SK-N-SH (cell line): Measurements from ENCODE around the gene KCNIP4. TPM values are rescaled to one million over a fixed set of nuclear protein-coding genes. Genes with fewer than 3 reads are reported as not detected.

Source experiments
- CTCF ChIA-PET: fragments of 300-600, 350-600 bp; formaldehyde crosslinking; extraction: SDS; loops from one replicate; lab custom pipeline; 2021; lab: Yijun Ruan, JAX
- POLR2A ChIA-PET: fragments of 350-600 bp; sonication (Branson Sonifier 250); formaldehyde crosslinking; extraction: SDS; loops from one replicate; lab custom pipeline; 2020; ENCODE audit warnings: antibody characterized with exemption, inconsistent platforms; lab: Yijun Ruan, JAX
- DNase-seq: peaks from one replicate; pipeline ENCODE4 v3.0.0; 2012
- H2AFZ ChIP-seq: fragments of 200-600 bp; sonication (generic); 2 replicates; pipeline ENCODE4 v1.8.1; 2016; ENCODE audit warnings: antibody characterized with exemption, mild to moderate bottlenecking, low read depth
- H3F3A ChIP-seq: fragments of 200-600 bp; sonication (generic); replicated peaks from 2 replicates; pipeline ENCODE3; 2016; ENCODE audit warnings: antibody characterized with exemption, mild to moderate bottlenecking; ENCODE audit not compliant: insufficient read depth
- H3K27ac ChIP-seq, 2 experiments: fragments of 200-500 bp in 1 of 2; fragments of 200-600 bp in 1 of 2; sonication (Bioruptor generic) in 1 of 2; sonication (generic), shearing (Covaris generic) in 1 of 2; 2 replicates each; pipeline versions ENCODE4 v1.5.1 to v1.6.1; 2014 to 2016; ENCODE audit warnings: low read depth in 2 of 2, inconsistent platforms in 1 of 2, low read length in 1 of 2, mild to moderate bottlenecking in 1 of 2, mixed read lengths in 1 of 2
- H3K27me3 ChIP-seq: fragments of 200-600 bp; sonication (generic), shearing (Covaris generic); 2 replicates; pipeline ENCODE4 v1.6.1; 2016; ENCODE audit warnings: mixed run types; ENCODE audit not compliant: insufficient read depth
- H3K36me3 ChIP-seq, 2 experiments: fragments of 200-500 bp in 1 of 2; fragments of 200-600 bp in 1 of 2; sonication (Bioruptor generic) in 1 of 2; sonication (generic) in 1 of 2; replicated peaks in 1 of 2; 2 replicates each; pipeline versions ENCODE3 to v1.5.1; 2014 to 2016; ENCODE audit warnings: low read length in 1 of 2, mild to moderate bottlenecking in 1 of 2; ENCODE audit not compliant: insufficient read depth in 2 of 2, control insufficient read depth in 1 of 2
- H3K4me1 ChIP-seq, 2 experiments: fragments of 200-500 bp in 1 of 2; fragments of 200-600 bp in 1 of 2; sonication (Bioruptor generic) in 1 of 2; sonication (generic), shearing (Covaris generic) in 1 of 2; 2 replicates each; pipeline versions ENCODE4 v1.5.1 to v1.6.1; 2014 to 2016; ENCODE audit warnings: low read depth in 1 of 2, low read length in 1 of 2, mixed run types in 1 of 2; ENCODE audit not compliant: insufficient read depth in 2 of 2, control insufficient read depth in 1 of 2
- H3K4me2 ChIP-seq: fragments of 200-600 bp; sonication (generic), shearing (Covaris generic); 2 replicates; pipeline ENCODE4 v1.6.1; 2017; ENCODE audit warnings: mixed run types
- H3K4me3 ChIP-seq, 2 experiments: fragments of 200-500 bp in 1 of 2; fragments of 200-600 bp in 1 of 2; sonication (Bioruptor generic) in 1 of 2; sonication (generic), shearing (Covaris generic) in 1 of 2; 2 replicates each; pipeline versions ENCODE4 v1.5.1 to v1.8.1; 2014 to 2016; ENCODE audit warnings: low read depth in 2 of 2, inconsistent platforms in 1 of 2, low read length in 1 of 2, mild to moderate bottlenecking in 1 of 2, mixed read lengths in 1 of 2, moderate library complexity in 1 of 2
- H3K79me2 ChIP-seq: fragments of 200-600 bp; sonication (generic); 2 replicates; pipeline ENCODE4 v1.8.1; 2017; ENCODE audit warnings: mild to moderate bottlenecking; ENCODE audit not compliant: insufficient read depth
- H3K9ac ChIP-seq: fragments of 200-600 bp; sonication (generic); 2 replicates; pipeline ENCODE4 v1.6.1; 2017; ENCODE audit warnings: mixed run types
- H3K9me2 ChIP-seq: fragments of 200-600 bp; sonication (generic); 2 replicates; pipeline ENCODE4 v1.6.1; 2017; ENCODE audit warnings: mixed run types
- H3K9me3 ChIP-seq: fragments of 200-600 bp; sonication (generic); 2 replicates; pipeline ENCODE4 v1.6.1; 2017; ENCODE audit warnings: mixed run types, mild to moderate bottlenecking, moderate library complexity
- H4K20me1 ChIP-seq: fragments of 200-600 bp; sonication (generic); 2 replicates; pipeline ENCODE4 v1.6.1; 2017; ENCODE audit warnings: mild to moderate bottlenecking, mixed run types; ENCODE audit not compliant: insufficient read depth
- CHD2 ChIP-seq: fragments of 150-350 bp; IDR thresholded peaks from 2 replicates; pipeline ENCODE4 v1.6.1; 2018; ENCODE audit warnings: low read length; ENCODE audit not compliant: partially characterized antibody
- CTCF ChIP-seq: fragments of 200-600 bp; sonication (generic); IDR thresholded peaks from 2 replicates; pipeline ENCODE4 v1.6.1; 2017; ENCODE audit warnings: antibody characterized with exemption, mild to moderate bottlenecking, moderate library complexity
- ELF1 ChIP-seq: IDR thresholded peaks from 2 replicates; pipeline ENCODE4 v1.4.0; 2012
- EP300 ChIP-seq, 2 experiments: IDR thresholded peaks; 2 replicates each; pipeline versions ENCODE4 v1.4.0 to v1.6.1; 2012; ENCODE audit warnings: borderline replicate concordance in 1 of 2, low read depth in 1 of 2, low read length in 1 of 2
- FOXM1 ChIP-seq: IDR thresholded peaks from 2 replicates; pipeline ENCODE4 v1.4.0; 2012; ENCODE audit warnings: low read depth, mild to moderate bottlenecking
- NRF1 ChIP-seq: IDR thresholded peaks from 2 replicates; pipeline ENCODE4 v1.6.1; 2012; ENCODE audit warnings: low read depth, mild to moderate bottlenecking, low read length
- RXRA ChIP-seq: IDR thresholded peaks from 2 replicates; pipeline ENCODE4 v1.4.0; 2012; ENCODE audit warnings: low read depth, mild to moderate bottlenecking, borderline replicate concordance
- SIN3A ChIP-seq: IDR thresholded peaks from 2 replicates; pipeline ENCODE4 v1.6.1; 2012; ENCODE audit warnings: low read depth, mild to moderate bottlenecking, low read length, moderate library complexity, borderline replicate concordance
- TAF1 ChIP-seq: IDR thresholded peaks from 2 replicates; pipeline ENCODE4 v1.6.1; 2012; ENCODE audit warnings: low read depth, mild to moderate bottlenecking, low read length, moderate library complexity, borderline replicate concordance
- WGBS: methylation state at CpG from one replicate; pipeline ENCODE4 v1.1.6; 2017; ENCODE audit warnings: low lambda C conversion rate; 5-methylcytosine and 5-hydroxymethylcytosine counted together
- polyA plus RNA-seq, 3 experiments: library from polyadenylated mRNA; depleted of rRNA; stranded (reverse); fragments of >200 nt; gene quantifications; 2 replicates each; pipeline ENCODE4 v1.2.3, GENCODE V29; 2012
- TF ChIP-seq, protein P1 (sequence below): fragments of 150-350 bp; IDR thresholded peaks from 2 replicates; pipeline ENCODE4 v1.6.1; 2016; ENCODE audit warnings: mild to moderate bottlenecking, low read depth, low read length
- TF ChIP-seq, protein P2 (sequence below): IDR thresholded peaks from 2 replicates; pipeline ENCODE4 v1.4.0; 2012; ENCODE audit warnings: low read depth
- TF ChIP-seq, protein P3 (sequence below): IDR thresholded peaks from 2 replicates; pipeline ENCODE4 v1.6.1; 2012; ENCODE audit warnings: mild to moderate bottlenecking, low read depth, low read length, moderate library complexity

The KCNIP4 gene
- polyA plus RNA-seq, 1 of the 3 experiments (the other 2 are of a cell fraction), result 0.18 TPM

GRCh38 chr4:20984576-20984836 lies 964.1 kb downstream of the KCNIP4 start:
- H3K36me3 ChIP-seq, result no peaks in the 10 kb centered on the region
- no peak overlapping the region for H3K4me2 ChIP-seq
- peaks cover 0 to 5% of the 10 kb centered on the region in 2 experiments; a peak in 1 of 4 replicates for H3K4me1 ChIP-seq

More at GRCh38 chr4:20984576-20984836, 964.1 kb downstream of the KCNIP4 start:
- Histone ChIP-seq H3K27ac (no peak overlapping the region), H3K9ac (no peak overlapping the region), H3F3A (no peaks in the 10 kb centered on the region), H3K79me2 (no peaks in the 10 kb centered on the region), H3K9me2 (no peaks in the 10 kb centered on the region), H3K9me3 (no peaks in the 10 kb centered on the region), H4K20me1 (no peaks in the 10 kb centered on the region), H3K4me3 (no peak overlapping the region), H2AFZ (no peak overlapping the region), H3K27me3 (no peaks in the 10 kb centered on the region)
- 79% methylated on average over 13 of the region's 13 CpGs for WGBS
- ChIA-PET POLR2A (no interaction called here), CTCF (interaction anchor here (1.1 to 1.5 kb wide), 2 partner anchors 187 to 211 kb away, joined by 3 to 6 read pairs; no protein-coding TSS in a partner anchor)
- TF ChIP-seq TAF1 (no peak), SIN3A (no peak), RXRA (no peak), CHD2 (no peak), FOXM1 (no peak), ELF1 (no peak), EP300 (IDR thresholded peaks at IDR 0.05; ENCODE audit: borderline replicate concordance in 1 of 2, low read depth in 1 of 2, low read length in 1 of 2) (no peak), CTCF (no peak), NRF1 (no peak)
- TF ChIP-seq, protein P1, sequence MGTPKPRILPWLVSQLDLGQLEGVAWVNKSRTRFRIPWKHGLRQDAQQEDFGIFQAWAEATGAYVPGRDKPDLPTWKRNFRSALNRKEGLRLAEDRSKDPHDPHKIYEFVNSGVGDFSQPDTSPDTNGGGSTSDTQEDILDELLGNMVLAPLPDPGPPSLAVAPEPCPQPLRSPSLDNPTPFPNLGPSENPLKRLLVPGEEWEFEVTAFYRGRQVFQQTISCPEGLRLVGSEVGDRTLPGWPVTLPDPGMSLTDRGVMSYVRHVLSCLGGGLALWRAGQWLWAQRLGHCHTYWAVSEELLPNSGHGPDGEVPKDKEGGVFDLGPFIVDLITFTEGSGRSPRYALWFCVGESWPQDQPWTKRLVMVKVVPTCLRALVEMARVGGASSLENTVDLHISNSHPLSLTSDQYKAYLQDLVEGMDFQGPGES, result no peak
- TF ChIP-seq, protein P2, sequence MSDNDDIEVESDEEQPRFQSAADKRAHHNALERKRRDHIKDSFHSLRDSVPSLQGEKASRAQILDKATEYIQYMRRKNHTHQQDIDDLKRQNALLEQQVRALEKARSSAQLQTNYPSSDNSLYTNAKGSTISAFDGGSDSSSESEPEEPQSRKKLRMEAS, result no peak
- TF ChIP-seq, protein P3, sequence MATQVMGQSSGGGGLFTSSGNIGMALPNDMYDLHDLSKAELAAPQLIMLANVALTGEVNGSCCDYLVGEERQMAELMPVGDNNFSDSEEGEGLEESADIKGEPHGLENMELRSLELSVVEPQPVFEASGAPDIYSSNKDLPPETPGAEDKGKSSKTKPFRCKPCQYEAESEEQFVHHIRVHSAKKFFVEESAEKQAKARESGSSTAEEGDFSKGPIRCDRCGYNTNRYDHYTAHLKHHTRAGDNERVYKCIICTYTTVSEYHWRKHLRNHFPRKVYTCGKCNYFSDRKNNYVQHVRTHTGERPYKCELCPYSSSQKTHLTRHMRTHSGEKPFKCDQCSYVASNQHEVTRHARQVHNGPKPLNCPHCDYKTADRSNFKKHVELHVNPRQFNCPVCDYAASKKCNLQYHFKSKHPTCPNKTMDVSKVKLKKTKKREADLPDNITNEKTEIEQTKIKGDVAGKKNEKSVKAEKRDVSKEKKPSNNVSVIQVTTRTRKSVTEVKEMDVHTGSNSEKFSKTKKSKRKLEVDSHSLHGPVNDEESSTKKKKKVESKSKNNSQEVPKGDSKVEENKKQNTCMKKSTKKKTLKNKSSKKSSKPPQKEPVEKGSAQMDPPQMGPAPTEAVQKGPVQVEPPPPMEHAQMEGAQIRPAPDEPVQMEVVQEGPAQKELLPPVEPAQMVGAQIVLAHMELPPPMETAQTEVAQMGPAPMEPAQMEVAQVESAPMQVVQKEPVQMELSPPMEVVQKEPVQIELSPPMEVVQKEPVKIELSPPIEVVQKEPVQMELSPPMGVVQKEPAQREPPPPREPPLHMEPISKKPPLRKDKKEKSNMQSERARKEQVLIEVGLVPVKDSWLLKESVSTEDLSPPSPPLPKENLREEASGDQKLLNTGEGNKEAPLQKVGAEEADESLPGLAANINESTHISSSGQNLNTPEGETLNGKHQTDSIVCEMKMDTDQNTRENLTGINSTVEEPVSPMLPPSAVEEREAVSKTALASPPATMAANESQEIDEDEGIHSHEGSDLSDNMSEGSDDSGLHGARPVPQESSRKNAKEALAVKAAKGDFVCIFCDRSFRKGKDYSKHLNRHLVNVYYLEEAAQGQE, result no peak
- no peak for DNase-seq
